HG02870 (cell line): Measurements from ENCODE around the gene SKP2.
"Not testable (repeated sequence)": the region's sequence is repeated elsewhere in the genome, so short reads cannot be mapped to it uniquely, and the experiment has no call there.

Experiments
- ATAC-seq: cut with Tn5 transposase; IDR thresholded peaks from one replicate; pipeline ENCODE4 v1.9.1; 2021; ENCODE audit warnings: mild to moderate bottlenecking, moderate library complexity; ENCODE audit not compliant: unreplicated experiment

The SKP2 gene

DNA sequence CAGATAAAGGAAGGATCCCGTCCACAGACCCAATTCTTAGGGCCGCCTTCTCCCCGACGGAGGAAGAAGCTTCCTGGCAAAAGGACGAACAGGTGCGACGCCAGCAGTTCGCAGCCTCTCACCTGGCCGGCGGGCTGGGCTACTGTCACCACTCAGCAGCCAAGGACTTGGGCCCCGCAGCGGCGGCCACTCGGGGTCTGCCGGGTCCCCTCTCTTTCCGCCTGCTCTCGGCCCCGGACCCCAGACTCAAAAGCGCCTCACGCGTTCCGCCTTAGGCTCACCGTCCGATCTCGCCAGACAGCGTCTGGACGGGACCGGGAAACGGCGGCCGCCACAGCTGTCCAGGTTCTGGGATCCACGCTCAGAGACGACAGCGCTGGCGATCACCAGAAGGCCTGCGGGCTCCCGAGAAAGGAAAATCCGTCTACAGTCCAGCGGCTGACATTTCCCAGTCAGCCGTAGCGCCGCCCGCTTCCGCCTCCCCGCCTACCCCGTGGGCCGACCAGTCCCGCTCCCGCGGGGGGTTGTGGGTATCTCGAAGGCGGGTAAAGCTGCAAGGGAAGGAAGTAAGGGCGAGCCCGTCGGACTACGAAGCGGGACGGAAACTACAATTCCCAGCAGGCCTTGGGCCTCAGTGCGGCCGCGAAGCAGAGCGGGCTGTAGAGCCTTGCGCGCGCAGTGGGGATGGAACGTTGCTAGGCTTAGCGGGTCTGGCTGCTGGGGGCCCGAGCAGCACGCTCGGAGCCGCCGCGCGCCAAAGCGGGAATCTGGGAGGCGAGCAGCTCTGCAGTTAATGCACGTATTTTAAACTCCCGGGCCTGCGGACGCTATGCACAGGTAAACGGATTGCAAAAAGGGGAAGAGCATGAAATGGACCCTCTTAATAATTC lies at the start of gene SKP2, which contains the start of gene LMBRD2:
Gene SKP2, plus strand, starts transcription at position 678 of the 890 bp plus-strand sequence. Its CDS starts 152 bp downstream, at position 830.
Gene LMBRD2, minus strand, starts transcription at position 454 of the 890 bp plus-strand sequence. CDS start 8,538 bp downstream, outside the sequence.
- ATAC-seq: peak; percentile 98

DNA sequence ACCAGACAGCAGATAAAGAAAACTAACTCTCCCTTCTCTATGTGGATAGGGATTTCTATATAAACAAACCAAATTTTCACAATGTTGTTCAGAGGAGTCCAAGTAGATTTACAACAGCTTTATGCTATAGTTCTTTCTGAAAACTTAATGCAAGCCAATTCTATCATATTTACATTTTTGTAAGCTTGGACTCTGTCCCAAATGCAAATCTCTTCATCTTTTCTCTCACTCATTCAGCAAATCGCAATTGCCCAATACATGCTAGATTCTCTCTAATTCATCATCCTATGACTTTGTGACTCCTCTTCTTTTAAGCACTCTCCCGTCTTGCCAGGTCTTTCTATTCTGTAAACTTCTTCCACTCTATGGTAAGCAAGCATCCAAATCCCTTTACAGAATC lies 46.1 kb upstream of the SKP2 start:
- ATAC-seq: no peak

DNA sequence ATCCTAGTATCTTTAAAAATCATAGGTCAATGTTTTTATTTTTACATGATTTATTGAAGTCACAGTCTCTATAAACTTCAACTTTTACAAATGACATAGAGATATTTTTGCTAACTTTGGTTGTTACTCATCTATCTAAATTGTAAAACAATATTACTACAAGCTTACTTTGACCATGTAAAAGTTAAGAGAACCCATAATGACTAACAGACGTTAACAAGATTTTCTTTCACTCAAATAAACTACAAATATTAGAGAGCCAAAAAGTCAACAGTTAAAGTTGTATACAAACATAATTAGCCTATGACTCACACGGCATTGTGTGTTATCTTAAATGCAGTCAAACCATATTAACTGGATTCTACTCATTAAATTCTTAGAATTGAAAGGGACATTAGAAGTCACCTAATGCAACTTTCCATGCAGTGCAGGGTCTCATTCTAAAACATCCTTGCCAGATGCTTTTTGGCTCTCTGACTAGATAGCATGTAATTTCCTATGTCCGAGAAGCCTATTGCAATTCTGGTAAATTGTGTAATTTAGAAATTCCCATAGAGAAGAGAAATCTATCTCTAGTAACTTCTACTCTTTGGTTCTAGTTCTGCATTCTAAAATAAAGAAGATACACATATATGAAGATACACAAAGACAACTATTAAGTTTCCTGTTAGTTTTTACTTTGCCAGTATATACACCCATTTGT lies 43.0 kb upstream of the SKP2 start:
- no peak for ATAC-seq

DNA sequence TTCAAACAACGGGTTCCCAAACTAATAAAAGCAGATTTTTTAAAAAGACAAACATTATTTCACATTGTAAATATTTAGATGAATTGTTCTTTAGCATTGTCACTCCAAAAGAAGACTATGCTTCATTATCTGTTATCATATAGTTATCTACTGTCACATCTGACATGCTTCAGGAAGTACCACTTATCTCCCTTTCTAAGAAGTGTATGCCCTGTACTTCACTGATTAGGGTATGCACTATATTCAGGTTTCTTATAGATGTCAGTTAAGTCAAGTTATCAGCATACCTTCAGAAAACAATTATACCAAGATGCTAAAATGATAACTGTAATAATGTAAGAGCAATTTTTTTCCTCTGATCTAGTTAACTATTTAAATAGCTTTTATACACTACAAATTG lies 40.7 kb upstream of the SKP2 start:
- ATAC-seq: no peak

DNA sequence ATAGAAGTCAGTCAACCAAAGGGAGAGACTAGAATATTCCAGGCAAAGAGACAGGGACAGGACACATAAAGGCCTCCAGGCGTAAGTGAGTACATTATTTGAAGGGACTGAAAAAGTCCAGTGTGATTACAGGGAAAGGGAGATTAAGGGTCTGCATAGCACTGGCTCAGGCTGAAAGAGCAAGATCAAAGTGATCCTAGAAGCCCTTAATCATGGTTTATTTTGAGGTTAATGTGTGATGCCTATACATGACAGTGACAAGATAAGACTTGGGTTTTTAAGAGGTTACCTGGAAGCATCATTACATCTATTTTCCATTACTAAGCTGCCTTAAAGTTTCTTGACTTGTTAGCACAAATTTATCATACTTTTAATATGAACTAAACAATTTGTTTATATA lies 26.0 kb upstream of the SKP2 start:
- no peak for ATAC-seq

DNA sequence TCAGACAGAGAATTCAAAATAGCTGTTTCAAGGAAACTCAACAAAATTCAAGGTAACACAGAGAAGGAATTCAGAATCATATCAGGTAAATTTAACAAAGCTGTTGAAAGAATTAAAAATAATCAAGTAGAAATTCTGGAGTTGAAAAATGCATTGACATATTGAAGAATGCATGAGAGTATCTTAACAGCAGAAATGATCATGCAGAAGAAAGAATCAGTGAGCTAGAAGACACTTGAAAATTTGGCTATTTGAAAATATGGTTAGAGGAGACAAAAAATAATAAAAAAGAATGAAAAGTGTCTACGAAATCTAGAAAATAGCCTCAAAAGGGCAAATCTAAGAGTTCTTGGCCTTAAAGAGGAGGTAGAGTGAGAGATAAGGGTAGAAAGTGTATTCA lies 23.1 kb upstream of the SKP2 start:
- ATAC-seq: no peak

DNA sequence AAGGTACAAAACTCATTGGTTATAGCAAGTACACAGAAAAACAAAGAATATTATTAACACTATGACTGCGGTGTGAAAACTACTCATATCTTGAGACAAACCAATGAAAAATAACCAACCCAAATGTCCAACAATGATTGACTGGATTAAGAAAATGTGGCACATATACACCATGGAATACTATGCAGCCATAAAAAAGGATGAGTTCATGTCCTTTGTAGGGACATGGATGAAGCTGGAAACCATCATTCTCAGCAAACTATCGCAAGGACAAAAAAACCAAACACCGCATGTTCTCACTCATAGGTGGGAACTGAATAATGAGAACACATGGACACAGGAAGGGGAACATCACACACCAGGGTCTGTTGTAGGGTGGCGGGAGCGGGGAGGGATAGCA lies 22.2 kb upstream of the SKP2 start:
- ATAC-seq: not testable (repeated sequence)

DNA sequence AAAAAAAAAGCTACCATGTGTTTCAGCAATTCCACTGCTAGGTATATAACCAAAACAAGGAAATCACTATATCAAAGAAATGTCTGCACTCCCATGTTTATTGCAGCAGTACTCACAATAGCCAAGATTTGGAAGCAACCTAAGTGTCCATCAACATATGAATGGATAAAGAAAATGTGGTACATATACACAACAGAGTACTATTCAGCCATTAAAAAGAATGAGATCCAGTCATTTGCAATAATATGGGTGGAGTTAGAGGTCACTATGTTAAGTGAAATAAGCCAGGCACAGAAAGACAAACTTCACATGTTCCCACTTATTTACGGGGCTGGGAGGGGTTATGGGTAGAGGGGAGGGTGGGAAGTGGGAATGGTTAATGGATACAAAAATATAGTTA lies 18.9 kb upstream of the SKP2 start:
- ATAC-seq: not testable (repeated sequence)

DNA sequence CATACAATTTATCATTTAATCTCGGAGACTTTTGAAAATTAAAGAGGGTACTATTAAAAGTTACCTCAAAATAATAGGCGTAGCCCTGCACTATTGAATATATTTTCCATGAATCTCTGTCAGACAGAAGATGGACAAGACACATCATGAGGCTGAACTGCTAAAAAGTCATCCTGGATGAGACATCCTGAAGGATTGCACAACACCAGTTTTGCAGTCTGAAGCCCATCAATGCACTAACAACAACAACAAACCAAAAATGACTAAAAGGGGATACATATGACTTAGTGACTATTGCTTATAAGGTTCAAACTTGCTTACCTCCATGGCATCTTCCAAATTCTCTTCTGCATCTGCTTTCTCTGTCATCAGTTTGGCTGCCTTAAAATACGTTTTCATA lies 15.9 kb upstream of the SKP2 start:
- no peak for ATAC-seq

DNA sequence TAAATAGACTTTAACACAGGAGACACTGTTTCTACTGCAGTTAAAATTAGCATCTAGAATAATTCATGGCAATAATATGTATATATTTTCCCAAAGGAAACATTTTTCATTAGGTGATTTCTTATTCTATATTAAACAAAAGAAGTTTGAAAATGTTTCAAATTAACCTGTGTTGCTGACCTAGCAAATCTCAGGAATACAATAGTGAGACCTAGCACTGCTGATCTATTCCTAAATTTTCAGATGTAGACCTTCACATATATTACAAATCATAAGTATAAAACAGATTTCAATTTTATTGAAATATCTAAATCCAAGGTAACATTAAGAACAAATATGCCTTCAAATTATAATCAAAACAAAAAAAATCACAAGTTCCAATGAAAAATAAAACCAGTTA lies 15.3 kb upstream of the SKP2 start:
- ATAC-seq: no peak

DNA sequence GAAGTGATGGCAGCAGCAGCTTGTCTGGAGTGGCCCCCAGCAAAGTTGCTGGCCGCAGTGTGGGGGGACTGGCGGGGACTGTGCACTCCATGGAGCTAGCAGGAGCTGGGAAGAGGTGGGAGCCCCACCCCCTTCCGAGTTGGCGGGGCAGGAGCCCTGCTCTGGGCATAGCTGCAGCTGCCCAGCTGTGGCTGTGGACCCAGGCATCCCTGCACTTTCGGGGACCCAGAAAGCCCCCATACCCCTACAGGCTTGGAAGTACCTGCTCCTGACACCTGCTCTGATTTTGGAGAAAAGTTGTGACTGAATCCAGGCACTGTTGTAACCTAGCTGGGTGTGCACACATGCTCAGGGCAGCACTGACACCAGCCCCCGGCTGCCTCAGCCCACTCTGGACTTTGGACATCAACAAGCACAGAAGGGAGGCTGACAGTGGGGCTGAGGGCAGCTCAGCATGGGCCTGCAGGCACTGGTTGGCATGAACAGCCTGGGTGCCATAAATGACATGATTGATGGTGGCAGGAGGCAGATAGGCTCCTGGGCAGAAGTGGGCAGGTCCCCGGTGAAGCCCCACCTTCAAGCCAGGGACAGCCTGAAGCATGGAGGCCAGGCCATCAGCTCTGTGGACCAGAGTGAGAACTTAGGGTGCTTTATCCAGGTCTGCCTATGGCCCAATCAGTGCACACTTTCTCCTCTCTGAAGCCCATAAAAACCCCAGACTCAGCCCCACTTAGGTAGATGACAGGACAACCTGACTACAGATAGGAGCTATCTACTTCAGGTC lies 12.8 kb upstream of the SKP2 start:
- no peak for ATAC-seq

DNA sequence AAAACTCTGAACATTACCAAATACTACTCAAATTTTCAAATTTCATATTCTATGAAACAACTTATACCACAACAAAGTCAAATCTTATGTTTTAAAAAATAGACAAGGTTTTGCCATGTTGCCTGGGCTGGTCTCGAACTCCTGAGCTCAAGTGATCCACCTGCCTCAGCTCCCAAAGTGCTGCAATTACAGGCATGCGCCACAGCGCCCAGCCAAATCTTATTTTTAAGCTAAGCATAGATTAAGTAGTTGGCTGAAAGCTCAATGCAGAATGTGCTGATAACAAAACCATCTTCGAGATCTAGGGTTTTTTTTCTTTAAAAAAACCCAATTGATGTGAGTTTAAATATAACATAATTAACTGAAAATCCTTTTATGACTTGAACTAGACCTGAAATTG lies 6.6 kb upstream of the SKP2 start:
- no peak for ATAC-seq

DNA sequence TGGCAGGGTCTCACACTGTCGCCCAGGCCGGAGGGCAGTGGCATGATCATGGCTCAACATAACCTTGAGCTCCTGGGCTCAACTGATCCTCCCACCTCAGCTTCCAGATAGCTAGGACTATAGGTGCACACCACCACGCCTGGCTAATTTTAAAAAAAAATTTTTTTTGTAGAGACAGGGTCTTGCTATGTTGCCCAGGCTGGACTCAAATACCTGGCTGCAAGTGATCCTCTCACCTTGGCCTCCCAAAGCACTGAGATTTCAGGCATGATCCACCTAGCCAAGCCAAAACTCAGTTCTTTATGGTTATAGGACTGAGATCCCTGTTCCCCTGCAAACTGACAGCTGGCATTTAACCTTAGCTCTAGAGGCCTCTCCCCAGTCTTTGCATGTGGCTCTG lies 5.5 kb upstream of the SKP2 start:
- no peak for ATAC-seq

DNA sequence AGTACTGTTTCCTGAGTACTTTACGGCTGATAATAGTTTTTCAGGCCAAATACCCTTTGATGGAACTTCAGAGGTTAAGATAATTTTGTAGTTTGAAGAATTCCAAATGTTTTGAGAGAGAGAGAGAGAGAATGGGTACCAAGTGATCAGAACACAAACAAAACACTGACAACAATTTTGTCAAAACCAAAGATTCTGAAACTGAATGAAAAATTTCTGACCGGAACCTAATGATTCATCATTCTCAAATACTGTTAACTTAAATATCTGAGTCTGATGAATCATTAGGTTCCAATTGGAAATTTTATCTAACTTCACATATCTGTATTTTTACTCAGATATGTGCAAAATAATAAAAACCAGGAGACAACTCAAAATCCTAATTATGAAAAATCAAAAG lies 4.2 kb upstream of the SKP2 start:
- no peak for ATAC-seq

DNA sequence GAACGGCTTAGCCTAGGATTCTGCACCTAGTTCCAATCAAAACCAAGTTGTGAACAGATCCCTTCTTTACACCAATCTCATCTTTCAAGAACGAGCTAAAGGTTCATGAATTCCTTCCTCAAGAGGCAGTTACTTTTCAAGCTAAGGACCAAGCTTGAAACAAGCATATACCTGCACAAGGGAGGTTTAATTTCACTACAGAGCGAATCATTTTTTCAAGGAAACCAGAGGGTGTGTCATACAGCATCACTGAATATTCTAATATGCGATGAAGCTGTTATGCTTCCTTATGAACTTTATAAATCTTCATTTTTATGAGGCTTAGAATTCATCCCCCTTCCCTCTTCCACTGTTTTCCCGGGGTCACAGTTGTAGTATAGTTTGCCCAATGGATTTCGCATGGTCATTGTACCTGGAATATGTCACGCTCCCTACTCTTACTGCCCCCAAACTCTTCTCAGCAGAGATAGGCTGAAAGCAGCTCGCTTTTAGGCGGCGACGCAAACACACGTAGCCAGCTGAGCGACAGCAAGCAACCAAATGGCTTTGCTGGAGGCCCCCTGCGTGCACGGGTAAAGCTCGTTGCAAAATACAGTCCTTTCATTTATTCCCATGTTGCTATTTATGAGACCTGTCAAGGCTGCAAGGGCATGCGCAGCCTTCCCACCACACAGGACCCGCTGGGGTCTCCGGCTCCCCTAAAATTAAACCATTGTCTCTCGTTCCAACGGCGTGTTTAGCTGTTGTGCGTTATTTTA lies 1.1 kb upstream of the SKP2 start:
- peak; percentile 27 for ATAC-seq

DNA sequence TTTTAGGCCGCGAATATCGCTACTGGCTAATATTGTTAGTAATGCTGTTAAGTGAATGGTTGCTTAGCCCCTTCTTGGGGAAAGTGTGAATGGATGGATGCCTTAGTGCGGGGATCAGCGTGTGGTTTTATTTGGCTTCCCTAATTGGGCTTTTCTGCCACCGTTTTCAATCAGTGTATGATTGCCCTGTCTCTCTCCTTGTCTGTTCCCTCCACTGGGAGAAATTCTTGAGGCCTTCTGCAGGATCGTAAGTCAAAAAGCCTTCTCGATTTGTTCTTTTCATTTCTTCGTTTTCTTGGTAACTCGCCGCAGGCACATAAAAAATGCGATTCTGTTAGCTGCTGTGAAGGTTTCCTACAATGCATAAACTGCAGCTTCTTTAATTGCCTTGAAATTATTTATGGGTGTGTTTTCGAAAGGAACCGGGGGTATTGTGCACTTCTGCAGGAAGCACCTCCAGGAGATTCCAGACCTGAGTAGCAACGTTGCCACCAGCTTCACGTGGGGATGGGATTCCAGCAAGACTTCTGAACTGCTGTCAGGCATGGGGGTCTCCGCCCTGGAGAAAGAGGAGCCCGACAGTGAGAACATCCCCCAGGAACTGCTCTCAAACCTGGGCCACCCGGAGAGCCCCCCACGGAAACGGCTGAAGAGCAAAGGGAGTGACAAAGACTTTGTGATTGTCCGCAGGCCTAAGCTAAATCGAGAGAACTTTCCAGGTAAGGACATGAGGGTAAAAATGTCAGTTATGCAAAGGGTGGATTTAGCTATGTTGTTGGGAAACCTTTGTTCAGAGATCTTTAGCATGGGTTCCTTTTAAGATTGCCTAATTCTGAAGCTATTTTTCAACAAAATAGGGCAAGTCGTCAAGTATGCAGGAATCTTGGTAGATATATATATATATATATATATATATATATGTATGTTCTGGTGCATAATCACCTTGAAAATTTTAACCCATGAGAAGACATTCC lies 700 bp downstream of the SKP2 start:
- peak; percentile 1 for ATAC-seq

DNA sequence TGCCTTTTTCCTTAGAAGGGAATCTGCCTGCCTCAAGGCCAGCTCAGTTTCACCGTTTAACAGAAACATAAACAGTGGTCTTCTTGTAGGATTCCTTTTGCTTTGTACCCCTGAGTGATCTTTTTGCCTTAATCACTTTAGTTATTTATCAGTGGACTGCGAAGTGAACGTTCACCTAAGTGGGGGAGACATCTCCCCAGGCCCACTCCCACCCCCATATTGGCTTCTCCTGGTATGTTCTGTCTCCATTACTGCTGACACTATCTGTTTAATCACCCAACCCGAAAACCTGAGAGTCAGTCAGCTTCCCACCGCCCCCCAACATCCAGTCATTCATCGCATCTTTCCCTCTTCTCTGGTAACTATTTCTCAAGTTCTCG lies 1.4 kb downstream of the SKP2 start:
- no peak for ATAC-seq

DNA sequence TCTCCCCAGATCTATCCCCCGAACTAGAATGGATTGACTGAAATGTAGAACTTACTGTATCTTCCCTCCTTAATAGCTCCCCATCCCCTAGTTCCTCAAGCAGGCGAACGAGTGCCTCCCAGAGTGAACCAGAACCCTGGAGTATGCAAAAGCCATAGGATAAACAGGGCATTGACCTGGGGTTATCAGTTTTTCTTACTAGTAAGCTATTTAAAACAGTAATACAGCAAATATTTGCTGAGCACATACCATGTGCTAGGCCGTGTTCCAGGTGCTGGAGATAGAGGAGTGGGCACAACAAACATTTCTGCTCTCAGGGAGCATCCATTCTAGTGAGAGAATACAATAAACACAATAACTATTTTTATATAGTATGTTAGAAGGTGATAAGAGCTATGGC lies 1.8 kb downstream of the SKP2 start:
- ATAC-seq: no peak

DNA sequence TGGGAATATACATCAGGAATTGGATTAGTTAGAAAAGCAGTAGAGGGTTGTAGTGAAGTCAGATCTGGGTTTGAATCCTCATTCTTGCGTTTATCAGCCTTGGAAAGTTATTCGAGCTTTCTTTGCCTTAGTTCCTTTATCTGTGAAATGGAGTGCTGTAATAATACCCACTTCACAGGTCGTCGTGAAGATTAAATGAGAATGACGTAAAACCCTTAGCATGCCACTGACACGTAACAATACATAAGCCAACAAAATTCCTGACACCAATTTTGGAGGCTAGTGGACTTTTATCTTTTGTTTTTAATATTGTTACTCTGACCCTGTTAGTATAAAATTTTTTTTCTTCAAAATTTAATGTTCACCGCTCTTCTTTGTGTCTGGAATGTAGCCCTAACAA lies 3.4 kb downstream of the SKP2 start:
- no peak for ATAC-seq
